Panc1 (cell line): ENCODE measurements around the gene NDUFS6. TPM values are rescaled to one million over a fixed set of nuclear protein-coding genes. Genes with fewer than 3 reads are reported as not detected.

Source experiments
- ATAC-seq: fragments of 200-7000 bp; cut with Tn5 transposase; 2 replicates; pipeline ENCODE4 v1.9.1; 2020; ENCODE audit warnings: mild to moderate bottlenecking, moderate library complexity
- BruUV-seq: library from RNA; stranded (reverse); fragments of 400-500 nt; replicated peaks from 2 replicates; lab custom pipeline; 2021; lab: Mats Ljungman, UMichigan
- CTCF ChIA-PET: fragments of 300-600 bp; sonication (Branson Sonifier 250); formaldehyde crosslinking; loops from one replicate; lab custom pipeline; 2022; ENCODE audit warnings: antibody characterized with exemption; lab: Charles Lee
- POLR2A ChIA-PET: fragments of 300-600 bp; sonication (Branson Sonifier 250); formaldehyde crosslinking; loops from one replicate; lab custom pipeline; 2022; ENCODE audit warnings: antibody characterized with exemption; lab: Charles Lee
- DNase-seq: peaks from one replicate; pipeline ENCODE4 v3.0.0-alpha.2; 2010; ENCODE audit warnings: low read depth, low spot score
- H3K27ac ChIP-seq: 2 replicates; pipeline ENCODE4 v1.5.1; 2011; ENCODE audit warnings: mild to moderate bottlenecking, low read length, inconsistent platforms
- H3K27me3 ChIP-seq: fragments of 200-500 bp; sonication (Bioruptor generic); 2 replicates; pipeline ENCODE4 v1.6.0; 2014; ENCODE audit warnings: low read length, inconsistent platforms; ENCODE audit not compliant: control insufficient read depth, insufficient read depth
- H3K36me3 ChIP-seq: fragments of 200-500 bp; sonication (Bioruptor generic); 2 replicates; pipeline ENCODE4 v1.5.1; 2014; ENCODE audit warnings: inconsistent platforms, mild to moderate bottlenecking, low read length, moderate library complexity; ENCODE audit not compliant: control insufficient read depth, insufficient read depth
- H3K4me1 ChIP-seq: 2 replicates; pipeline ENCODE4 v1.5.1; 2011; ENCODE audit warnings: inconsistent platforms, mild to moderate bottlenecking, low read length, moderate library complexity; ENCODE audit not compliant: control insufficient read depth, insufficient read depth
- H3K4me3 ChIP-seq, 2 experiments: 2 replicates each; pipeline ENCODE4 v1.5.1; 2011 to 2012; ENCODE audit warnings: low read depth in 2 of 2, low read length in 2 of 2, mild to moderate bottlenecking in 2 of 2, inconsistent platforms in 1 of 2, moderate library complexity in 1 of 2
- H3K9me3 ChIP-seq: fragments of 200-500 bp; sonication (Bioruptor generic); 2 replicates; pipeline ENCODE4 v1.5.1; 2014; ENCODE audit warnings: low read depth, mild to moderate bottlenecking, inconsistent platforms, low read length, moderate library complexity; ENCODE audit not compliant: control insufficient read depth, insufficient read depth
- CTCF ChIP-seq: fragments of 450-650 bp; IDR thresholded peaks from 2 replicates; pipeline ENCODE4 v1.5.1; 2017; ENCODE audit warnings: mild to moderate bottlenecking
- POLR2AphosphoS5 ChIP-seq: IDR thresholded peaks from 2 replicates; pipeline ENCODE4 v1.6.1; 2012; ENCODE audit warnings: mild to moderate bottlenecking, low read depth, low read length, moderate library complexity
- REST ChIP-seq, 2 experiments: IDR thresholded peaks; 2 replicates each; pipeline ENCODE4 v1.6.1; 2011 to 2012; ENCODE audit warnings: low read depth in 2 of 2, control low read depth in 1 of 2, low read length in 1 of 2, mild to moderate bottlenecking in 1 of 2, moderate library complexity in 1 of 2; ENCODE audit not compliant: insufficient read depth in 1 of 2
- SIN3A ChIP-seq: IDR thresholded peaks from 2 replicates; pipeline ENCODE4 v1.6.1; 2012; ENCODE audit warnings: low read depth, mild to moderate bottlenecking, low read length, moderate library complexity, borderline replicate concordance; ENCODE audit not compliant: insufficient read depth
- TCF7L2 ChIP-seq: IDR thresholded peaks from 2 replicates; pipeline ENCODE4 v1.6.1; 2011; ENCODE audit warnings: mild to moderate bottlenecking, low read depth, low read length, inconsistent platforms
- in situ Hi-C: cut with HindIII; loops from 2 replicates; pipeline ENCODE4 v1.10.0; 2016; ENCODE audit warnings: low sequenced_read_pairs, low pct_unique_long_range_greater_than_20kb
- intact Hi-C: fragments of 100-400 bp; cut with micrococcal nuclease; formaldehyde crosslinking; loops from one replicate; pipeline ENCODE4 v1.10.0; 2022; ENCODE audit not compliant: unreplicated experiment
- total RNA-seq: library from RNA; stranded (reverse); gene quantifications from one replicate; pipeline ENCODE4 v1.2.1, GENCODE V29; 2021; ENCODE audit not compliant: unreplicated experiment

Gene NDUFS6
- total RNA-seq, 1 experiment from 2014 or later, result 70.6 TPM

DNA sequence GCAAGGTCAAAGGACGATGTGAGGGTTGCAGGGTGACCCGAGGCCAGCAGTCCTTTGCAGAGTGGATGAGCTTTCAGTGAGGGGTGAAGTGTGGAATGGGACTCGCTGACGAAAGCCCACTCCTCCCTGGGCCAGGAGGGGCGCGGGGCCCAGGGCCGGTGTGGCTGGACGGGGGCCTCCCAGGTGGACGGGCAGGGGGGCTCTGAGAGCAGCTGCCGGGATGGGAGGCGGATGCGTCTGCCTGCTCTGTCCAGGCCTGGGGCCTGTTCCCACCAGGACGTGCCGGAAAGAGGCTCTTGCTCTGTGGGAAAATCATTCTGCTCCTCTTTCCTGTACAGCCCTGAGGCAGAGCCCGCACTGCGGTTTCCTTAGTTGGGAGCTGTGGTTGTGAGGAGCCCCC, 57.2 kb downstream of the NDUFS6 start:
- H3K9me3 ChIP-seq, result no peaks in the 10 kb centered on the region
- no peak overlapping the region for H3K4me3 ChIP-seq
- H3K27me3 ChIP-seq, result no peaks in the 10 kb centered on the region; the same call in 1 of the 2 replicates
- H3K4me1 ChIP-seq, result no peaks in the 10 kb centered on the region
- no peaks in the 10 kb centered on the region for H3K36me3 ChIP-seq
- intact Hi-C loops, result no loop called here
- H3K27ac ChIP-seq, result no peak overlapping the region
- ATAC-seq, result no peak
- in situ Hi-C loops, result no loop called here
- ChIA-PET POLR2A (no interaction called here), CTCF (no interaction called here)
- TF ChIP-seq CTCF, result no peak
- no peak for TF ChIP-seq TCF7L2
- no peak for TF ChIP-seq REST (IDR thresholded peaks at IDR 0.05; ENCODE audit: insufficient read depth in 1 of 2, low read depth in 2 of 2, low read length in 1 of 2)
- TF ChIP-seq SIN3A, result no peak
- no TSS peak for BruUV-seq
- no peak for DNase-seq

DNA sequence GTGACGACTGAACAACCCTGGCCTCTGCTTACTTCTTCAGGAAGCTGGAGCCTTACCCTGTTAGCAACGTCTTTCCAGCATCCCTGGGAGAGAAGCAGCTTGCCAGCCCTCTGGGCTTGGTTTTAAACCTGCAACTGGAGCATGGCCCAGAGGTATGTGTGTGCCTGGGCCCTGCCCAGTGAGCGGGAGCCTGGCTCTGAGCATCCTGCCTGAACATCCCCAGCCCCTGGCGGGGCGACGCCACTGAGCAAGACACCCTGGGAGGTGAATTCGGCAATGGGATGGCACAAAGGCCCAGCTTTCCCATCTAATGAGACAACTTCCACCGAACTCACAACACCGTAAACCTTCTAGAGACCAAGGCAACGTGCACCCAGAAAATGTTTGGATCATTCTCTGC, 57.9 kb downstream of the NDUFS6 start:
- no peak for ATAC-seq
- CTCF ChIA-PET, result no interaction called here
- H3K27me3 ChIP-seq, result no peaks in the 10 kb centered on the region; the same call in 1 of the 2 replicates

More for the DNA sequence above, 57.9 kb downstream of the NDUFS6 start:
- Histone ChIP-seq H3K36me3 (no peaks in the 10 kb centered on the region), H3K27ac (no peak overlapping the region), H3K4me3 (no peak overlapping the region), H3K4me1 (no peaks in the 10 kb centered on the region), H3K9me3 (no peaks in the 10 kb centered on the region)
- TF ChIP-seq REST (IDR thresholded peaks at IDR 0.05; ENCODE audit: insufficient read depth in 1 of 2, low read depth in 2 of 2, low read length in 1 of 2), result no peak
- no peak for TF ChIP-seq CTCF
- no peak for TF ChIP-seq TCF7L2
- TF ChIP-seq POLR2AphosphoS5, result no peak
- TF ChIP-seq SIN3A, result no peak
- POLR2A ChIA-PET, result no interaction called here
- BruUV-seq, result no TSS peak
- in situ Hi-C loops, result no loop called here
- intact Hi-C loops, result no loop called here
- DNase-seq, result no peak
